ENCODE results near the gene DIAPH3.

DNA sequence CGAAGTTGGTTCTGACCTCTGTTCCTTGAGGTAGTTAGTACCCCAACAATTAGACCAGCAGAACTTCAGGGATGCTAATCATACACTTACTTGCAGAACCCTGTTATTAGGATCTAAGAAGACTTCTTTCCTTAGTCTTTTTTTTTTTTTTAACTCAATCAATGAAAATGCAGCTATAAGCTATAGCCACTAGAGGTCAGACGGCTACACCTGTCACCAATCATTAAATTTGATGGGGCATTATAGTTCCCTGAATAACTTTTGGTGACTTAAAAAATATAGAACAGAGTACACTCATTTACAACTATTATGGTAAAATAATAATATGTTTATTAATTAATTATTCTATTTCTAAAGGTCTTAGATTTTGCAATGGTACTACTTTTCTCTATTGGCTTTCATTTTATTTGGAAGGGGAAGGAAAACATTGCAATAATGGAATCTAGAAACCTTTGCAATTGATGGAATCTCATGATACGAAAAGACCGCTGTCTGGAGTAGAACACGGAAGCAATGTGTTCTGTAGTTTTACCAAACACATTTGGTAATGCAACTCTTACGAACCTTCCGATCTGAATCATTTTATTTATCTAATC, 483.2 kb downstream of the DIAPH3 start:
- TF ChIP-seq, protein P1, sequence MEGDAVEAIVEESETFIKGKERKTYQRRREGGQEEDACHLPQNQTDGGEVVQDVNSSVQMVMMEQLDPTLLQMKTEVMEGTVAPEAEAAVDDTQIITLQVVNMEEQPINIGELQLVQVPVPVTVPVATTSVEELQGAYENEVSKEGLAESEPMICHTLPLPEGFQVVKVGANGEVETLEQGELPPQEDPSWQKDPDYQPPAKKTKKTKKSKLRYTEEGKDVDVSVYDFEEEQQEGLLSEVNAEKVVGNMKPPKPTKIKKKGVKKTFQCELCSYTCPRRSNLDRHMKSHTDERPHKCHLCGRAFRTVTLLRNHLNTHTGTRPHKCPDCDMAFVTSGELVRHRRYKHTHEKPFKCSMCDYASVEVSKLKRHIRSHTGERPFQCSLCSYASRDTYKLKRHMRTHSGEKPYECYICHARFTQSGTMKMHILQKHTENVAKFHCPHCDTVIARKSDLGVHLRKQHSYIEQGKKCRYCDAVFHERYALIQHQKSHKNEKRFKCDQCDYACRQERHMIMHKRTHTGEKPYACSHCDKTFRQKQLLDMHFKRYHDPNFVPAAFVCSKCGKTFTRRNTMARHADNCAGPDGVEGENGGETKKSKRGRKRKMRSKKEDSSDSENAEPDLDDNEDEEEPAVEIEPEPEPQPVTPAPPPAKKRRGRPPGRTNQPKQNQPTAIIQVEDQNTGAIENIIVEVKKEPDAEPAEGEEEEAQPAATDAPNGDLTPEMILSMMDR (IDR thresholded peaks at IDR 0.05 in 8 of 11, conservative IDR thresholded peaks at IDR 0.05 in 3 of 11): peak in 8 of 11 experiments; percentile 12 to 55 (median 48)
- no peak for TF ChIP-seq POLR2AphosphoS5 (IDR thresholded peaks at IDR 0.05)

All from spleen (tissue), 7 donors.